Right renal cortex interstitium (tissue), 3 donors: ENCODE results near the gene SOCS1. TPM values are rescaled to one million over a fixed set of nuclear protein-coding genes. Genes with fewer than 3 reads are reported as not detected.
"Not testable (repeated sequence)": the region's sequence is repeated elsewhere in the genome, so short reads cannot be mapped to it uniquely, and the experiment has no call there.

Experiments used
- DNase-seq, 3 donors: peaks; one replicate each; pipeline ENCODE4 v3.0.0-alpha.2; 2013; ENCODE audit warnings: low read depth in 3 of 3, low spot score in 2 of 3
- polyA plus RNA-seq, 3 donors: library from polyadenylated mRNA; unstranded; fragments of 120-200 nt; gene quantifications; one replicate each; pipeline ENCODE4 v1.2.1, GENCODE V29; 2013; ENCODE audit not compliant: insufficient read length in 3 of 3

The SOCS1 gene
- polyA plus RNA-seq, 3 donors = 3.4 to 6.6 (median 4.9) TPM

DNA sequence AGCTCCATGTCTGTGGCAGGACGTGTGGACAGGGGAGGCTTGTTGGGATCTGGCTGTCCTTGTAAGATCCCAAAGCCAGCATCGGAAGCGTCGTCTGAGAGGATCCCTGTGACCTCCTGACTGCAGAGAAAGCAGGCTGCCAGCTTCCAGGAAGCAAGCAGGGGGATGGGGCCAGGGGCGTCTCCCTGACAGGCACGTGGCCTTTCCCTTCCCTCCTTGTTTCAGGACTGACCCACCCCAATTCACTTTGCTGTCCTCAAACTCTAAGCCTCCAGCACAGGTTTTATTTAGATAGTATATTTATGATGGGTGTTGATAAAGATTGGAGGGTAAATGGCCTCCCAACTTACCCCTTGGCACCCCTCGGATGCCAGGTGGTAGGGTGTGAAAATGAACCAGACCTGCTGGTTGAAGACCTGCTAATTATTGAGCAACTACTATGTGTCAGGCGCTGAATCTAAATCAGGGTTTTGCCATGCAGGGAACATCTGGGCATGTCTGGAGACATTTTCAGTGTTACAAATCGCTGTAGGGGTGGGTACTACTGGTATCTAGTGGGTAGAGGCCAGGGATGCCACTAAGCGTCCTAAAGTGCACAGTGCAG is 24.5 kb downstream of the SOCS1 start:
- no peak for DNase-seq

GRCh38 chr16:11229906-11230305 is 26.1 kb downstream of the SOCS1 start:
- DNase-seq = no peak

DNA sequence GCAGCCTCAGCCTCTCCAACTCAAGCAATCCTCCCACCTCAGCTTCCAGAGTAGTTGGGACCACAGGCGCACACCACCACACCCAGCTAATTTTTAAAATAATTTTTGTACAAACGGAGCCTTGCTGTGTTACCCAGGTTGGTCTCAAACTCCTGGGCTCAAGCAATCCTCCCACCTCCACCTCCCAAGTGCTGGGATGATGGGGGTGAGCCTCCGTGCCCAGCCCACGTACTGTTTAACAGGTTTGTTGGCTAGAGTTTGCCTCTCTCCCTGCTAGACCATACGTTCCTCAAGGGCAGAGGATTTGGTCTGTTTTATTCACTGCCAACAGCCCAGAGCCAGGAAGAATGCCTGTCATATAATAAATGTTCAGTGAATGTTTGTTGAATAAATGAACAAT is 26.6 kb downstream of the SOCS1 start:
- no peak for DNase-seq

GRCh38 chr16:11225677-11226549 is 30.1 kb downstream of the SOCS1 start:
- no peak for DNase-seq

- no peak for DNase-seq
Observed at GRCh38 chr16:11224894-11225676, 30.9 kb downstream of the SOCS1 start.

DNA sequence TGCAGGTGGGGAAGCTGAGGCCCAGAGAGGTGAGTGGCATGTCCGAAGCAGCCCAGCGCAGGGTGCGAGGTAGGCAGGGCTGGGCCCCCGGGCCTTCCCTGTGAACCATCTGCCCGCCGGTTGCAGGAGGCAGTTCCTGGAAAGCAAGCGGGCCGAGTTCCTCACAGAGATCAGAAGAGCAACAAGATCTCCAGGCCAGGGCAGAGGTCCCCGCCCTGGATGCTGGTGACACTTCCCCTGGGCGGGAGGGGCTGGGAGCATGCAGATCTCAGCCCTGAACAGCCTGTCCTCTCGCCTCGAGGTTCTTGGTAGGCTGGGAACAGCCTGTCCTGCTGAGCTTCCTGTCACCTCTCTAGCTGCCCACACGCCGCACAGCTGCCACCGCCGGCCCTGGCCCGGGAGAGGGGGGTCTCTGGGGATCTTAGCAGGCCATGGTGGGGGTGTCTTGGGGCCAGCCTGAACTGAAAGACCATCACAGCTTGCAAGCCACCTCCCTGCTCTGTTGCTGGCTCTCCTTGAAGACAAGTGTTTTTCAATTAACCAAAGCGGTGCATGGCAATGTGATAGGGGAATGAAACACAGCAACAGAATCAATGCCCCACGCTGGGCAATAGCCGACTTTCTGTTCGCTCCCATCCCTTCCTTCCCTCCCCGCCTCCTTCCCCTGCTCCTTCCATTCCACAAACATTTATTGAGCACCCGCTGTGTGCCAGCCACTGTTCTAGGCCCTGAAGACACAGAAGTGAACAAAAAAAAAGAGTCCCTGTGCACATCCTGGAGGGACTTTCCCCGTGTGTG is 31.7 kb downstream of the SOCS1 start:
- no peak for DNase-seq

DNA sequence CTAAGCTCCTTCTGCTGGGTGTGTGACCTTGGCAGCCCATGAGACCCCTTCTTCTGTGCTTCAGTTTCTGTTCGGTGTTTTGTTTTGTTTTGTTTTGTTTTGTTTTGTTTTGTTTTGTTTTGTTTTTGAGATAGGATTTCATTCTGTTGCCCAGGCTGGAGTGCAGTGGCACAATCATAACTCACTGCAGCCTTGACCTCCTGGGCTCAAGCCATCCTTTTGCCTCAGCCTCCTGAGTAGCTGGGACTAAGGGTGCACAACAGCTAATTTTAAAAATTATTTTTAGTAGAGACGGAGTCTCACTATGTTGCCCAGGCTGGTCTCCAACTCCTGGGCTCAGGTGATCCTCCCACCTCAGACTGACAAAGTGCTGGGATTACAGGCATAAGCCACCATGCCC is 35.5 kb downstream of the SOCS1 start:
- DNase-seq = not testable (repeated sequence)

GRCh38 chr16:11219178-11219577 is 36.8 kb downstream of the SOCS1 start:
- DNase-seq = no peak

DNA sequence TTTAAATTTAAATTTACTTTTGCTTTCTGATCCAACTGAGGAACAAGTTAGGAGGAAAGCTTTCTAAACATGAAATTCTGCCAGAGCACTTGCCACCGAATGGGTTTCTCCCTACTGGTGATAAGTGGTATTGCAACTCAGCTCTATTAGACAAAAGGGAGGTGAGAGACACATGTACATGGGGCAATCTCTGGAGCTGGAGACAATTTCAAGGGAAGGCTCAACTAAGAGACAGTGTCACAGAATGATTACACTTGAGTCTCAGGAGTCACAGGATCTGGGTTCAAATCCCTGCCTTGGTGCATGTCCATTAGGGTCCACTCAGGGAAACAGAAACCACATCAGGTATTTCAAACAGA is 37.4 kb downstream of the SOCS1 start:
- DNase-seq = no peak

DNA sequence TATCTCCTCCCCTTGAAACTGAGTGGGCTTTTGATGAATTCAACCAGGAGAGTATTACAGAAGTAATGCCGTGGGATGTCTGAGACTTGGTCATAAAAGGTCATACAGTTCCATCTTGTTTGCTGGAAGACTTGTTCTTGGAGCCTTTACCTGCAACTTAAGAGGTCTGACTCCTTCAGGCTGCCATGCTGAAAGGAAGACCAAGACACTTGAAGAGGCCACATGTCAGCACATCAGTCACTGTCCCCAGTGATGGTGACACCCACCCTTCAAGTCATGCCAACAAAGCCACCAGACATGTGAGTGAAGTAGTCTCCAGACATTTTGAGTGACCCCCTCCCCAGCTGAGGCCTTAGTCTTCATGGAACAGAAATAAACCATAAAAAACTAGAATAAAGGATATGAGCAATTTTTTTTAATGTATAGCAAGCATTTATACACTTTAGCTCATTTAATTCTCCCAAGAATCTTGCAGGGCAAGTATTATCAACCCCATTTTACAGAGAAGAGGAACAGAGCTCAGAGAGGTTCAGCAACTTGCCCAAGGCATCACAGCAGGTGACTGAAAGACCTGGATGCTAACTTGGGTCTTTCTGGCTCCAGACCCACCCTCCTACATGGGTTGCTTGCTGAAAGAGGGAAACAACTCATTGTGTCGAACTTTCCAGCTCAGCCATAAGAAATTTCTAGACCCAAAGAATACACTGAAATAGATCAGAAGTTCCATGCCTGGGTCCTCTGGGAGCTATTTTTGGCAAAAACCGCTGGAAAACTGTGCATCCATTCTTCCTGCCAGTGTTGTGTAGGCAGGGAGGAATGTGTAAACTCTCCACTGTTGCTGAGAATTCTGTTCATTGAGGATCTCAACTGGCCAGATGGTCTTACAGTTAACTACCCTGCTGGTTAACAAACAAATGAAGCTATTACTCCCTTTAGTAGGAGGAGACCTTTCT is 38.1 kb downstream of the SOCS1 start:
- DNase-seq = no peak

DNA sequence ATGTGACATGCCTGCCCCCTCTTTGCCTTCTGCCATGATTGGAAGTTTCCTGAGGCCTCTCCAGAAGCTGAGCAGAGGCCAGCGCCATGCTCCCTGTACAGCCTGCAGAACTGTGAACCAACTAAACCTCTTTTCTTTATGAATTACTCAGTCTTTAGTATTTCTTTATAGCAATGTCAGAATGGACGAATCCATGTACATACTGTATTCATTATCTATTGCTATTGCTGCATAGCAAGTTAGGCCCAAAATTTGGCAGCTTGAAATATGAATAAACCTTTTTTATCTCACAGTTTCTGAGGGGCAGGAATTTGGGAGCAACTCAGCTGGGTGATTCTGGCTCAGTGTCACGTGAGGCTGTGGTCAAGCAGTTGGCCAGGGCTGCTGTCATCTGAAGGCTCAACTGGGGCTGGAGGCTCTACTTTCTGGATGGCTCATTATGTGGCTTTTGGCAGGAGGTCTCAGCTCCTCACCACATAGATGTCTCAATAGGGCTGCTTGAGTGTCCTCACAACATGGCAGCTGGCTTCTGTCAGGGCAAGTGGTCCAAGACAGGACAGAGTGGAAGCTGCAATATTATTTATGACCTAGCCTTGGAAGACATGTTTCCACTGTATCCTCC is 40.0 kb downstream of the SOCS1 start:
- no peak for DNase-seq

DNA sequence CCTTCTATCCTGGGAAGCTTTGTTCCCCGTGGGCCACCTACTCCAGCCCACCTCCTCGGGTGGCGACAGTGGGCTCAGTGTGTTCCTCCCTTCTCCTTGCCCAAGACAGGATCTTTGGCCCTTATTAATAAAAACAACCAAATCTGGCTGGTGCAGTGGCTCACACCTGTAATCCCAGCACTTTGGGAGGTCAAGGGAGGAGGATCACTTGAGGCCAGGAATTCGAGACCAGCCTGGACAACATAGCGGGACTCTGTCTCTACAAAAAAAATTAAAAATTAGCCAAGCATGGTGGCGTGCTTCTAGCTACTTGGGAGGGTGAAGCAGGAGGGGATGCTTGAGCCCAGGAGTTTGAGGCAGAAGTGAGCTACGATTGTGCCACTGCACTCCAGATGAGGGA is 42.2 kb downstream of the SOCS1 start:
- no peak for DNase-seq

GRCh38 chr16:11213373-11213772 is 42.6 kb downstream of the SOCS1 start:
- DNase-seq = no peak

DNA sequence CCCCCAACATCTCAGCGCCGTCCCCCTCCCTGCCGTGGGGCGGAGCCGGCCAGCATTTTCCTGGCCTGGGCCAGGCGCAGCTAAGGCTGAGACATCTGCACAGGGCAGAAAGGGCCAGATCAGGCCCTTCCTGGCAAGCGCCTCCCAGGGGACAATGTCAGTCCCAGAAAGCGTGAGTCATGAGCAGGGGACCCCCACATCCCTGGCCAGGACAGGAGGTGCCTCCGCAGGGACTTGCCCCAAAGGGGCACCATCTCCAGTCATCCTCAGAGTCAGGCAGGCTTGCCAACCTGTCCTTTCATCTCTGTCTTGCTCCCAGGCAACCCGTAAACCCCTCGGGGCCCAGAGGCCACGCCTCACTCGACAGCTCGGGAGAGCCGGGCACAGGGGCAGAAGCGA is 43.2 kb downstream of the SOCS1 start:
- no peak for DNase-seq

GRCh38 chr16:11211977-11212797 is 43.8 kb downstream of the SOCS1 start:
- DNase-seq = no peak

DNA sequence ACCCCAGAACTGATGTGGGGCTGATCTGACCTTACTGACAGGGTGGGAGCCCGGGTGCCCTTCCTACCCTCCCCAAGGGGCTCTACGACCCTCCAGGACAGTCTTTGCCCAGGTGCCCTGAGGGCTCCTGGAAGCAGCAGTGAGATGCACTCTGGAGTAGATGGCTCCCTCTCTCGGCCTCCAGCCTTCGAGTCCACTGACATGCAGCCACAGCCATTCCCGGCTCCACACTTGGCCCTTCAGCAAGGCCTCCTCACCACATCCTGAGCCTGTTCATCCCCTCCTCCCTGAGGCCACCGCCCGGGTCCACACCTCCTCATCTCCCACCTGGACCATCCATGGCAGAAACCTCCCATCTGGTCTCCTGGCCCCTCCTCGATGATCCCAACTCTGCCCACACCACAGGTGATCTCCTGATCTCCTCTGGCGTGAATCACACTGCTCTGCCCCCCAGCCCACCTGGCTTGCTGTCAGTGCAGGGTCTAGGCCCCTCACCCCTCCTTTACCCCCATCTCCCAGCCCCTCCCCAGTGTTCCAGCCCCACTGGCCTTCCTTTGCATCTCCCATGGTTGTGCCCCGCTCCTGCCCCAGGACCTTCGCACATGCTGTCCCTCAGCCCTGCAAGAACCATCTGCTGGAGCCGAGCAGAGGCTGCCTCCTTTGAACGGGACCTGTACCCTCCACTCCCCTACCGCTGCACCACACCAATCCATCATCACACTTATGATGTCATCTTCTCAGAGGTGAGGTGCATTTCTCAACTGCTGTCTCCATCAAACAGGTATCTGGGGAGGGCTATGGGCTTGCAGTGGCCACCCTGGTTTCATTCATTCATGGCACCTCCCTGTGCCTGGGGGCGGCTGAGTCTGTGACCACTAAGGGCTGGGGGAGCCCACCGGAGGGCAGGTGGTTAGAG is 44.7 kb downstream of the SOCS1 start:
- DNase-seq = no peak

GRCh38 chr16:11210260-11210659 is 45.7 kb downstream of the SOCS1 start:
- DNase-seq = no peak
